ENCODE measurements around the gene COL26A1.

- TF ChIP-seq CTCF (IDR thresholded peaks at IDR 0.05) (no peak), POLR2AphosphoS5 (IDR thresholded peaks at IDR 0.05) (no peak), POLR2A (IDR thresholded peaks at IDR 0.05) (no peak), EP300 (IDR thresholded peaks at IDR 0.05) (no peak)
These were observed 43.3 kb upstream of the COL26A1 start for GRCh38 chr7:101319401-101319800.
